WI38 (cell line): ENCODE measurements around the gene SRBD1.

Source experiments
- H3K4me3 ChIP-seq: 2 replicates; pipeline ENCODE4 v1.5.1; 2011; ENCODE audit warnings: low read depth, mild to moderate bottlenecking, control low read depth, low read length
- CTCF ChIP-seq: IDR thresholded peaks from 2 replicates; pipeline ENCODE4 v1.5.1; 2012; ENCODE audit warnings: low read depth, mild to moderate bottlenecking, control low read depth, low read length

Gene SRBD1

GRCh38 chr2:45399040-45399784 lies 211.9 kb downstream of the SRBD1 start:
- no peak for TF ChIP-seq CTCF
- H3K4me3 ChIP-seq = no peak overlapping the region

- H3K4me3 ChIP-seq = no peak overlapping the region
- TF ChIP-seq CTCF = no peak
Measured at GRCh38 chr2:45397292-45397691, 213.8 kb downstream of the SRBD1 start.

GRCh38 chr2:45396671-45397070 lies 214.4 kb downstream of the SRBD1 start:
- H3K4me3 ChIP-seq = no peak overlapping the region
- TF ChIP-seq CTCF = no peak

GRCh38 chr2:45394842-45395241 lies 216.2 kb downstream of the SRBD1 start:
- no peak overlapping the region for H3K4me3 ChIP-seq
- TF ChIP-seq CTCF = no peak

GRCh38 chr2:45394216-45394615 lies 216.9 kb downstream of the SRBD1 start:
- H3K4me3 ChIP-seq = no peak overlapping the region
- TF ChIP-seq CTCF = no peak

GRCh38 chr2:45391866-45392265 lies 219.2 kb downstream of the SRBD1 start:
- H3K4me3 ChIP-seq = no peak overlapping the region
- TF ChIP-seq CTCF = no peak

GRCh38 chr2:45390861-45391260 lies 220.2 kb downstream of the SRBD1 start:
- H3K4me3 ChIP-seq = no peak overlapping the region
- TF ChIP-seq CTCF = no peak
